GM12801 (cell line): ENCODE results near the gene KCNK10.

Source experiments
- TF ChIP-seq, protein P1 (sequence below): IDR thresholded peaks from one replicate; pipeline ENCODE4 v1.5.1; 2011; ENCODE audit warnings: control low read depth; ENCODE audit not compliant: insufficient read length; ENCODE audit errors: extremely low read depth

KCNK10 gene

GRCh38 chr14:88140874-88141273, 182.2 kb downstream of the KCNK10 start:
- TF ChIP-seq, protein P1, sequence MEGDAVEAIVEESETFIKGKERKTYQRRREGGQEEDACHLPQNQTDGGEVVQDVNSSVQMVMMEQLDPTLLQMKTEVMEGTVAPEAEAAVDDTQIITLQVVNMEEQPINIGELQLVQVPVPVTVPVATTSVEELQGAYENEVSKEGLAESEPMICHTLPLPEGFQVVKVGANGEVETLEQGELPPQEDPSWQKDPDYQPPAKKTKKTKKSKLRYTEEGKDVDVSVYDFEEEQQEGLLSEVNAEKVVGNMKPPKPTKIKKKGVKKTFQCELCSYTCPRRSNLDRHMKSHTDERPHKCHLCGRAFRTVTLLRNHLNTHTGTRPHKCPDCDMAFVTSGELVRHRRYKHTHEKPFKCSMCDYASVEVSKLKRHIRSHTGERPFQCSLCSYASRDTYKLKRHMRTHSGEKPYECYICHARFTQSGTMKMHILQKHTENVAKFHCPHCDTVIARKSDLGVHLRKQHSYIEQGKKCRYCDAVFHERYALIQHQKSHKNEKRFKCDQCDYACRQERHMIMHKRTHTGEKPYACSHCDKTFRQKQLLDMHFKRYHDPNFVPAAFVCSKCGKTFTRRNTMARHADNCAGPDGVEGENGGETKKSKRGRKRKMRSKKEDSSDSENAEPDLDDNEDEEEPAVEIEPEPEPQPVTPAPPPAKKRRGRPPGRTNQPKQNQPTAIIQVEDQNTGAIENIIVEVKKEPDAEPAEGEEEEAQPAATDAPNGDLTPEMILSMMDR = no peak

- TF ChIP-seq, protein P1 = no peak
These were observed 185.7 kb downstream of the KCNK10 start for GRCh38 chr14:88137327-88137726.
